Ascending aorta (tissue), 2 donors: ENCODE measurements around the gene CHRD. TPM values are rescaled to one million over a fixed set of nuclear protein-coding genes. Genes with fewer than 3 reads are reported as not detected.

Source experiments
- DNase-seq, 2 donors: peaks; one replicate each; pipeline ENCODE4 v3.0.0-alpha.2; 2019; ENCODE audit warnings: low spot score in 2 of 2
- H3K27ac ChIP-seq, 2 donors: fragments of 200-600 bp; sonication (generic); one replicate each; pipeline ENCODE4 v1.5.1; 2016 to 2017; ENCODE audit warnings: mild to moderate bottlenecking in 1 of 2
- H3K27me3 ChIP-seq: fragments of 200-600 bp; sonication (generic); one replicate; pipeline ENCODE4 v1.5.1; 2017
- H3K36me3 ChIP-seq, 2 donors: fragments of 200-600 bp; sonication (generic); one replicate each; pipeline ENCODE4 v1.5.1; 2016
- H3K4me1 ChIP-seq, 2 donors: fragments of 200-600 bp; sonication (generic); one replicate each; pipeline ENCODE4 v1.5.1; 2016 to 2017; ENCODE audit warnings: mild to moderate bottlenecking in 1 of 2
- H3K4me3 ChIP-seq, 2 donors: fragments of 200-600 bp; sonication (generic); one replicate each; pipeline ENCODE4 v1.5.1; 2016 to 2017; ENCODE audit warnings: mild to moderate bottlenecking in 1 of 2
- H3K9me3 ChIP-seq, 2 donors: fragments of 200-600 bp; sonication (generic); one replicate each; pipeline ENCODE4 v1.5.1; 2016
- CTCF ChIP-seq, 3 experiments: fragments of 200-600 bp in 2 of 3; fragments of 450-650 bp in 1 of 3; sonication (generic) in 2 of 3; IDR thresholded peaks; one replicate each; pipeline ENCODE4 v1.5.1; 2016 to 2019; ENCODE audit warnings: antibody characterized with exemption in 3 of 3, mild to moderate bottlenecking in 1 of 3, moderate library complexity in 1 of 3
- intact Hi-C: fragments of 100-400 bp; cut with DNase I; formaldehyde crosslinking; loops from one replicate; pipeline ENCODE4 v1.15.1; 2023
- total RNA-seq: library from RNA; depleted of rRNA; stranded (reverse); fragments of >200 nt; gene quantifications from one replicate; pipeline ENCODE4 v1.1.0, GENCODE V29; 2016

CHRD gene
- total RNA-seq, 1 donor from 2014 or later, result 172 TPM

DNA sequence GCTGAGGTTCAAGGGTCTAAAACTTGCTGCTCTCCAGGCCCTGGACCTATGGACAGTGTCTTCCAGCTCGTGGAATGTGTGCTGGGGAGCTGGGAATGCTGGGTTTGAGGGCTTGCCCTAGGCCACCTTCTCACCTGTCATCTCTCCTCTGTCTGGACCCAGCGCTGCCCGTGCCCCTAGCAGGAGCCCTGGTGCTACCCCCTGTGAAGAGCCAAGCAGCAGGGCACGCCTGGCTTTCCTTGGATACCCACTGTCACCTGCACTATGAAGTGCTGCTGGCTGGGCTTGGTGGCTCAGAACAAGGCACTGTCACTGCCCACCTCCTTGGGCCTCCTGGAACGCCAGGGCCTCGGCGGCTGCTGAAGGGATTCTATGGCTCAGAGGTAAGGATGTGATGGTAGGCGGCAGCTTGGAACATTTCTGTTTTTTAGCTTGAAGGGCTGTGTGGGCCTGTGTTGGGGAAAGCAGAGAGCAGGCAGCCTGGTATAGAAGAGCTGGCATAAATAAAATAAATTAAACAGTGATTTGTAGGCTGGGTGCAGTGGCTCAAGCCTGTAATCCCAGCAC lies 5.1 kb downstream of the CHRD start:
- Histone ChIP-seq H3K27me3 (no peaks in the 10 kb centered on the region), H3K27ac (no peak overlapping the region), H3K4me3 (no peak overlapping the region), H3K9me3 (no peaks in the 10 kb centered on the region), H3K36me3 (no peaks in the 10 kb centered on the region), H3K4me1 (peaks cover 0 to 11% of the 10 kb centered on the region in 2 donors)
- intact Hi-C loops, result no loop called here
- DNase-seq, result no peak
- TF ChIP-seq CTCF (IDR thresholded peaks at IDR 0.05), result no peak

GRCh38 chr3:184386047-184386806 lies 6.4 kb downstream of the CHRD start:
- no peaks in the 10 kb centered on the region for H3K27me3 ChIP-seq
- no peaks in the 10 kb centered on the region for H3K9me3 ChIP-seq
- no peak for DNase-seq
- H3K4me3 ChIP-seq, result no peak overlapping the region
- H3K4me1 ChIP-seq, result peaks cover 0 to 3% of the 10 kb centered on the region in 2 donors
- intact Hi-C loops, result no loop called here
- no peak overlapping the region for H3K27ac ChIP-seq
- no peak for TF ChIP-seq CTCF (IDR thresholded peaks at IDR 0.05)
- no peaks in the 10 kb centered on the region for H3K36me3 ChIP-seq

DNA sequence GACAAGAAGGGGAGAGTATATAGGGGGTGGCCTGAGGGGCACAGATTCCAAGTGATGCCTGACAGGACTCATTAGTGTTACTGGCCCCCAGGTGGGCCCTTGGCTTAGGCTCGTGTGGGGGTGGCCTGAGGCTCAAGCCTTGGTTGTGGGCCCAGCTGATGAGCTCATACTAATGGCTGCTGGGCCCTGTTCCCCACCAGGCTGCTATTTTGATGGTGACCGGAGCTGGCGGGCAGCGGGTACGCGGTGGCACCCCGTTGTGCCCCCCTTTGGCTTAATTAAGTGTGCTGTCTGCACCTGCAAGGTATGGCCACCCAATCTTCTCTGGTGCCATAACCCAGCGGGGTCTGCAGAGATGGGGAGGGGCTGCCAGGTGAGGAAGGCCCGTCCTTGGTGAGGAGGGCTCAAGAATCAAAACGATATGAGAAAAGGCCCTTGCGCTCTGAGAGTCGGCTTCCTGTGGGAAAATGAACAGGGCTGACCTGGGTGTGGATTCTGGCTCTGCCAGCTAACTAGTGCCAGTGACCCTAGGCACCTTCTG lies 7.4 kb downstream of the CHRD start:
- intact Hi-C loops, result no loop called here
- Histone ChIP-seq H3K27ac (no peak overlapping the region), H3K27me3 (no peaks in the 10 kb centered on the region), H3K4me1 (no peaks in the 10 kb centered on the region), H3K9me3 (no peaks in the 10 kb centered on the region), H3K4me3 (no peak overlapping the region), H3K36me3 (no peaks in the 10 kb centered on the region)
- no peak for TF ChIP-seq CTCF (IDR thresholded peaks at IDR 0.05)
- DNase-seq, result no peak

- no peak for DNase-seq
- Histone ChIP-seq H3K36me3 (no peaks in the 10 kb centered on the region), H3K4me1 (no peaks in the 10 kb centered on the region), H3K27me3 (no peaks in the 10 kb centered on the region), H3K4me3 (no peak overlapping the region), H3K9me3 (no peaks in the 10 kb centered on the region), H3K27ac (no peak overlapping the region)
- TF ChIP-seq CTCF (IDR thresholded peaks at IDR 0.05), result no peak
- intact Hi-C loops, result no loop called here
Measured at GRCh38 chr3:184388164-184388935, 8.5 kb downstream of the CHRD start.

DNA sequence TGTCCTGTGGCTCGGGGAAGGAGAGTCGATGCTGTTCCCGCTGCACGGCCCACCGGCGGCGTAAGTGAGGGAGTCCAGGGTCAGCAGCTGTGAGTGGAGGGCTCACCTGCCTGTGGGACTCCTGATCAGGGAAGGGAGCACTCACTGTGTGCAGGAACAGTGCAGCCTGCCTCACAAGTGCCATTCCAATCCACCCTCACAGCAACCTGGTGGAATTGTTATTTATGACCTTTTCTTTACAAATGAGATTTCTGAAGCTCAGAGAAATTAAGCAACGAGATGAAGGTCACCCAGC lies 9.0 kb downstream of the CHRD start:
- no peak for DNase-seq
- intact Hi-C loops, result no loop called here
- no peaks in the 10 kb centered on the region for H3K36me3 ChIP-seq

More for the DNA sequence above, 9.0 kb downstream of the CHRD start:
- no peak overlapping the region for H3K27ac ChIP-seq
- no peaks in the 10 kb centered on the region for H3K4me1 ChIP-seq
- no peak overlapping the region for H3K4me3 ChIP-seq
- TF ChIP-seq CTCF (IDR thresholded peaks at IDR 0.05), result no peak
- no peaks in the 10 kb centered on the region for H3K27me3 ChIP-seq
- H3K9me3 ChIP-seq, result no peaks in the 10 kb centered on the region
